T-helper 1 cell (primary cell): ENCODE results near the gene MAT2A.
"Not testable (repeated sequence)": the region's sequence is repeated elsewhere in the genome, so short reads cannot be mapped to it uniquely, and the experiment has no call there.

Experiments used
- DNase-seq, 5 donors: peaks; one replicate each; pipeline ENCODE4 v3.0.0-alpha.2; 2012 to 2020

Gene MAT2A

GRCh38 chr2:85579266-85579935, 40.4 kb downstream of the MAT2A start:
- DNase-seq = no peak

- DNase-seq = no peak
Measured at GRCh38 chr2:85580206-85580605, 41.2 kb downstream of the MAT2A start.

- no peak for DNase-seq
Measured at GRCh38 chr2:85582492-85582891, 43.5 kb downstream of the MAT2A start.

GRCh38 chr2:85583667-85584353, 44.8 kb downstream of the MAT2A start:
- DNase-seq = peak in 1 of 5 donors; percentile 43

- DNase-seq = peak in 3 of 5 donors; percentile 26 to 42 (median 31)
Measured at GRCh38 chr2:85584354-85584856, 45.4 kb downstream of the MAT2A start, which contains the start of gene VAMP5. Gene VAMP5, plus strand, starts transcription at chr2:85584431. Its CDS starts 60 bp downstream, at chr2:85584491.

GRCh38 chr2:85584857-85585780, 46.2 kb downstream of the MAT2A start:
- peak in 1 of 5 donors; percentile 29 for DNase-seq

GRCh38 chr2:85585781-85586105, 46.8 kb downstream of the MAT2A start:
- no peak for DNase-seq

- DNase-seq = no peak
Measured at GRCh38 chr2:85588236-85588635, 49.3 kb downstream of the MAT2A start.

- no peak for DNase-seq
Measured at GRCh38 chr2:85588645-85589044, 49.7 kb downstream of the MAT2A start.

- DNase-seq = no peak
Measured at GRCh38 chr2:85589181-85589580, 50.2 kb downstream of the MAT2A start.

GRCh38 chr2:85589982-85590791, 51.2 kb downstream of the MAT2A start:
- DNase-seq = no peak

- DNase-seq = no peak
Measured at GRCh38 chr2:85590950-85591349, 52.0 kb downstream of the MAT2A start.

- no peak for DNase-seq
Measured at GRCh38 chr2:85591563-85591962, 52.6 kb downstream of the MAT2A start.

GRCh38 chr2:85592299-85592698, 53.3 kb downstream of the MAT2A start:
- not testable (repeated sequence) for DNase-seq

GRCh38 chr2:85593023-85593422, 54.1 kb downstream of the MAT2A start:
- DNase-seq = no peak
